B cell (primary cell): Measurements from ENCODE around the gene KDM5C. TPM values are rescaled to one million over a fixed set of nuclear protein-coding genes. Genes with fewer than 3 reads are reported as not detected.

ENCODE experiments used
- ATAC-seq: fragments of 200-7000 bp; cut with Tn5 transposase; one replicate; pipeline ENCODE4 v1.10.0; 2021; ENCODE audit warnings: low read depth, mild to moderate bottlenecking, moderate number of reproducible peaks, moderate library complexity
- CTCF ChIA-PET: fragments of 350-600 bp; sonication (Branson Sonifier 250); formaldehyde crosslinking; loops from one replicate; lab custom pipeline; 2021; ENCODE audit warnings: antibody characterized with exemption, inconsistent platforms; lab: Charles Lee
- POLR2A ChIA-PET: fragments of 350-600 bp; sonication (Branson Sonifier 250); formaldehyde crosslinking; loops from one replicate; lab custom pipeline; 2021; ENCODE audit warnings: antibody characterized with exemption; lab: Charles Lee
- DNase-seq: peaks from one replicate; pipeline ENCODE4 v3.0.0; 2013
- H2AFZ ChIP-seq: 2 replicates; pipeline ENCODE4 v1.6.1; 2012; ENCODE audit warnings: mild to moderate bottlenecking, low read depth, low read length; ENCODE audit not compliant: insufficient read depth, poor library complexity, severe bottlenecking
- H3K27ac ChIP-seq, 2 donors: 1 replicate in 1 of 2; 2 replicates in 1 of 2; pipeline ENCODE4 v1.5.1; 2012 to 2013; ENCODE audit warnings: low read length in 2 of 2, mild to moderate bottlenecking in 2 of 2, moderate library complexity in 1 of 2
- H3K27me3 ChIP-seq, 4 experiments: fragments of 200-600 bp in 1 of 4; sonication (generic) in 1 of 4; replicated peaks in 1 of 4; 1 replicate in 2 of 4; 2 replicates in 2 of 4; pipeline versions ENCODE4 v1.6.1 to v1.7.0; 2013 to 2016; ENCODE audit warnings: low read length in 3 of 4, mild to moderate bottlenecking in 2 of 4, mixed read lengths in 1 of 4, moderate library complexity in 1 of 4; ENCODE audit not compliant: insufficient read depth in 4 of 4, control insufficient read depth in 3 of 4; ENCODE audit errors: control extremely low read depth in 1 of 4
- H3K36me3 ChIP-seq, 2 experiments: replicated peaks in 1 of 2; 1 replicate in 1 of 2; 2 replicates in 1 of 2; pipeline versions ENCODE4 v1.6.1 to v1.7.1; 2013; ENCODE audit warnings: low read length in 1 of 2; ENCODE audit not compliant: insufficient read depth in 2 of 2, control insufficient read depth in 1 of 2; ENCODE audit errors: control extremely low read depth in 1 of 2, extremely low read depth in 1 of 2
- H3K4me1 ChIP-seq, 2 donors: fragments of 200-600 bp in 1 of 2; sonication (generic) in 1 of 2; 1 replicate in 1 of 2; 2 replicates in 1 of 2; pipeline versions ENCODE4 v1.5.1 to v1.6.1; 2013 to 2017; ENCODE audit warnings: low read length in 2 of 2; ENCODE audit not compliant: control insufficient read depth in 2 of 2, insufficient read depth in 2 of 2
- H3K4me2 ChIP-seq: replicated peaks from 2 replicates; pipeline ENCODE3; 2012; ENCODE audit warnings: mild to moderate bottlenecking, low read depth, low read length; ENCODE audit not compliant: poor library complexity, severe bottlenecking
- H3K4me3 ChIP-seq, 5 experiments: fragments of 200-600 bp in 1 of 5; sonication (generic) in 1 of 5; 1 replicate in 3 of 5; 2 replicates in 2 of 5; pipeline versions ENCODE4 v1.5.1 to v1.7.0; 2011 to 2016; ENCODE audit warnings: low read length in 4 of 5, mild to moderate bottlenecking in 4 of 5, low read depth in 2 of 5, control low read depth in 1 of 5, moderate library complexity in 1 of 5; ENCODE audit not compliant: insufficient read depth in 1 of 5; ENCODE audit errors: control extremely low read depth in 1 of 5, extremely low read depth in 1 of 5
- H3K79me2 ChIP-seq: fragments of 200-600 bp; sonication (generic); one replicate; pipeline ENCODE4 v1.6.0; 2016; ENCODE audit warnings: low read length; ENCODE audit not compliant: control insufficient read depth, insufficient read depth
- H3K9ac ChIP-seq: fragments of 200-600 bp; sonication (generic); 2 replicates; pipeline ENCODE4 v1.6.1; 2017; ENCODE audit warnings: mild to moderate bottlenecking, low read length, moderate library complexity
- H3K9me3 ChIP-seq, 3 donors: one replicate each; pipeline versions ENCODE4 v1.6.1 to v1.7.1; 2013; ENCODE audit warnings: low read length in 2 of 3; ENCODE audit not compliant: control insufficient read depth in 2 of 3, insufficient read depth in 1 of 3; ENCODE audit errors: control extremely low read depth in 1 of 3
- H4K20me1 ChIP-seq: 2 replicates; pipeline ENCODE4 v1.6.0; 2012; ENCODE audit warnings: mild to moderate bottlenecking, low read length; ENCODE audit not compliant: insufficient read depth, control insufficient read depth, poor library complexity, severe bottlenecking
- H3K27ac Mint-ChIP-seq: one replicate; pipeline ENCODE4 v1.8.0; 2021; ENCODE audit warnings: mixed read lengths
- H3K27me3 Mint-ChIP-seq: one replicate; pipeline ENCODE4 v1.8.0; 2021; ENCODE audit warnings: mixed read lengths
- H3K4me1 Mint-ChIP-seq: one replicate; pipeline ENCODE4 v1.8.0; 2021; ENCODE audit warnings: mixed read lengths
- H3K4me3 Mint-ChIP-seq: one replicate; pipeline ENCODE4 v1.8.0; 2021; ENCODE audit warnings: mixed read lengths
- H3K9me3 Mint-ChIP-seq: one replicate; pipeline ENCODE4 v1.8.0; 2022; ENCODE audit warnings: mixed read lengths; ENCODE audit not compliant: insufficient read depth
- EZH2 ChIP-seq: IDR thresholded peaks from 2 replicates; pipeline ENCODE4 v1.6.1; 2012; ENCODE audit warnings: borderline replicate concordance, low read depth, mild to moderate bottlenecking, moderate library complexity, low read length; ENCODE audit not compliant: insufficient read depth, poor library complexity, severe bottlenecking
- WGBS: methylation state at CpG from one replicate; pipeline ENCODE4 v1.1.5; 2013; ENCODE audit warnings: missing lambda C conversion rate; ENCODE audit not compliant: insufficient coverage; 5-methylcytosine and 5-hydroxymethylcytosine counted together
- intact Hi-C: fragments of 100-400 bp; cut with micrococcal nuclease; formaldehyde crosslinking; loops from one replicate; pipeline ENCODE4 v1.10.0; 2022
- polyA plus RNA-seq: library from polyadenylated mRNA; depleted of rRNA; stranded (reverse); fragments of >200 nt; gene quantifications from 2 replicates; pipeline ENCODE4 v1.2.3, GENCODE V29; 2012
- total RNA-seq, 2 donors: library from RNA; stranded (reverse); fragments of 120-200 nt in 1 of 2; gene quantifications; 1 replicate in 1 of 2; 2 replicates in 1 of 2; pipeline versions ENCODE4 v1.2.3 to v1.2.4, GENCODE V29; 2013 to 2022
- TF ChIP-seq, protein P1 (sequence below): fragments of 200-600 bp; IDR thresholded peaks from one replicate; pipeline ENCODE4 v1.8.0; 2022; ENCODE audit warnings: antibody characterized with exemption, mild to moderate bottlenecking

Gene KDM5C
- total and polyA plus RNA-seq, 2 donors (not counting 1 experiment from before 2014, with no cell fraction given) = 116 to 138 TPM

DNA sequence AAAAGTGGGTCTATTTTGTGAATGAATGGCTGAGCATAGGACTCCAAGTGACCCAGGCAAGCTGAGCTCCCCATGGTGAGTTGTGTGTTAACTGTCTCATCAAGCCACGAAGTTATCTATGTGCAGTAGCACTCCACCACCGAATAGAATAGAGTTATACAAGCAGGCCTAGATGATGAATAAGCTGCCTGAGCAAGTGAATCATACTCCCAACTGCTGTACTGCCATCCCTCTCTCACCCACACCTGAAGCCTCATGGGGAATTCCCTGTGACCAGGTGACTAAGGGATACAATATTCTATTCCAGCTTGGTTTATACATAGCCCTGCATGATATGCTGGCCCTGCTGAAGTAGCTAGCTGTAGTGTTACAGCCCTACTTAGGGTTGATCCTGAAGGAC, 38.7 kb downstream of the KDM5C start:
- H3K36me3 ChIP-seq = no peaks in the 10 kb centered on the region
- H3K4me3 ChIP-seq = no peak overlapping the region
- Mint-ChIP-seq H3K27me3 (no peaks in the 10 kb centered on the region), H3K4me3 (no peak overlapping the region), H3K27ac (no peak overlapping the region), H3K9me3 (no peaks in the 10 kb centered on the region), H3K4me1 (no peaks in the 10 kb centered on the region)
- no peak for ATAC-seq
- H3K9me3 ChIP-seq = no peaks in the 10 kb centered on the region
- no peak overlapping the region for H2AFZ ChIP-seq
- H3K4me1 ChIP-seq = no peaks in the 10 kb centered on the region
- no peaks in the 10 kb centered on the region for H3K27me3 ChIP-seq
- WGBS = no CpG with 5 or more reads among the region's 2 CpGs
- CTCF ChIA-PET = no interaction called here
- DNase-seq = no peak
- no peaks in the 10 kb centered on the region for H4K20me1 ChIP-seq
- TF ChIP-seq, protein P1, sequence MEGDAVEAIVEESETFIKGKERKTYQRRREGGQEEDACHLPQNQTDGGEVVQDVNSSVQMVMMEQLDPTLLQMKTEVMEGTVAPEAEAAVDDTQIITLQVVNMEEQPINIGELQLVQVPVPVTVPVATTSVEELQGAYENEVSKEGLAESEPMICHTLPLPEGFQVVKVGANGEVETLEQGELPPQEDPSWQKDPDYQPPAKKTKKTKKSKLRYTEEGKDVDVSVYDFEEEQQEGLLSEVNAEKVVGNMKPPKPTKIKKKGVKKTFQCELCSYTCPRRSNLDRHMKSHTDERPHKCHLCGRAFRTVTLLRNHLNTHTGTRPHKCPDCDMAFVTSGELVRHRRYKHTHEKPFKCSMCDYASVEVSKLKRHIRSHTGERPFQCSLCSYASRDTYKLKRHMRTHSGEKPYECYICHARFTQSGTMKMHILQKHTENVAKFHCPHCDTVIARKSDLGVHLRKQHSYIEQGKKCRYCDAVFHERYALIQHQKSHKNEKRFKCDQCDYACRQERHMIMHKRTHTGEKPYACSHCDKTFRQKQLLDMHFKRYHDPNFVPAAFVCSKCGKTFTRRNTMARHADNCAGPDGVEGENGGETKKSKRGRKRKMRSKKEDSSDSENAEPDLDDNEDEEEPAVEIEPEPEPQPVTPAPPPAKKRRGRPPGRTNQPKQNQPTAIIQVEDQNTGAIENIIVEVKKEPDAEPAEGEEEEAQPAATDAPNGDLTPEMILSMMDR = no peak
- TF ChIP-seq EZH2 = no peak
- no peak overlapping the region for H3K4me2 ChIP-seq
- H3K9ac ChIP-seq = no peak overlapping the region
- no peaks in the 10 kb centered on the region for H3K79me2 ChIP-seq
- intact Hi-C loops = no loop called here
- POLR2A ChIA-PET = no interaction called here
- H3K27ac ChIP-seq = no peak overlapping the region

DNA sequence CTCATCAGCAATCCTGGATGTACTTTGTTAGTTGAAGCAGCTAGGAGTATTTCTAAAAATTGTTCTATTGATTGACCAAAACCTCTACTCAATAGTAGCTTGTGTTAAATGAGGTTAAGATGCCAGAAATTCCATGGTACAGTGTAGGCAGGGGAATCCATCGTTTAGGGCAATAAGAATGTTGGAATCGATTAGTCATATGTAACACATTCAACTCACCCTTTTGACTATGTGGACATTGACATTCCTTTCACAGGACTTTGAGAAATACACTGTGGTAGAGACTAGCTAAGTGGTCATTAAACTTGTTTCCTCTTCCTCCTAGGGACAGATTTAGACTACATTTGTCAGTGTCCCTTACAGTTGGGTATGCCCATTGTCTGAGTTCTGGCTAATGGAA, 40.2 kb downstream of the KDM5C start:
- intact Hi-C loops = no loop called here
- Histone ChIP-seq H4K20me1 (no peaks in the 10 kb centered on the region), H3K9me3 (no peaks in the 10 kb centered on the region), H3K4me1 (no peaks in the 10 kb centered on the region), H3K36me3 (no peaks in the 10 kb centered on the region), H3K9ac (no peak overlapping the region), H3K4me3 (no peak overlapping the region), H3K27me3 (no peaks in the 10 kb centered on the region), H3K79me2 (no peaks in the 10 kb centered on the region), H2AFZ (no peak overlapping the region), H3K4me2 (no peak overlapping the region), H3K27ac (no peak overlapping the region)
- DNase-seq = no peak
- Mint-ChIP-seq H3K4me3 (no peak overlapping the region), H3K27ac (no peak overlapping the region), H3K9me3 (no peaks in the 10 kb centered on the region), H3K4me1 (no peaks in the 10 kb centered on the region), H3K27me3 (no peaks in the 10 kb centered on the region)
- ATAC-seq = no peak
- ChIA-PET POLR2A (no interaction called here), CTCF (interaction anchor here (0.6 kb wide), 1 partner anchor 97 kb away, joined by 3 read pairs; no protein-coding TSS in a partner anchor)
- no CpG with 5 or more reads among the region's 2 CpGs for WGBS
- TF ChIP-seq, protein P1 = no peak
- no peak for TF ChIP-seq EZH2
